Panc1 (cell line): ENCODE results near the gene DCC. TPM values are rescaled to one million over a fixed set of nuclear protein-coding genes. Genes with fewer than 3 reads are reported as not detected.

ENCODE experiments used
- ATAC-seq: fragments of 200-7000 bp; cut with Tn5 transposase; 2 replicates; pipeline ENCODE4 v1.9.1; 2020; ENCODE audit warnings: mild to moderate bottlenecking, moderate library complexity
- BruUV-seq: library from RNA; stranded (reverse); fragments of 400-500 nt; replicated peaks from 2 replicates; lab custom pipeline; 2021; lab: Mats Ljungman, UMichigan
- CTCF ChIA-PET: fragments of 300-600 bp; sonication (Branson Sonifier 250); formaldehyde crosslinking; loops from one replicate; lab custom pipeline; 2022; ENCODE audit warnings: antibody characterized with exemption; lab: Charles Lee
- POLR2A ChIA-PET: fragments of 300-600 bp; sonication (Branson Sonifier 250); formaldehyde crosslinking; loops from one replicate; lab custom pipeline; 2022; ENCODE audit warnings: antibody characterized with exemption; lab: Charles Lee
- DNase-seq: peaks from one replicate; pipeline ENCODE4 v3.0.0-alpha.2; 2010; ENCODE audit warnings: low read depth, low spot score
- H3K27ac ChIP-seq: 2 replicates; pipeline ENCODE4 v1.5.1; 2011; ENCODE audit warnings: mild to moderate bottlenecking, low read length, inconsistent platforms
- H3K27me3 ChIP-seq: fragments of 200-500 bp; sonication (Bioruptor generic); 2 replicates; pipeline ENCODE4 v1.6.0; 2014; ENCODE audit warnings: low read length, inconsistent platforms; ENCODE audit not compliant: control insufficient read depth, insufficient read depth
- H3K36me3 ChIP-seq: fragments of 200-500 bp; sonication (Bioruptor generic); 2 replicates; pipeline ENCODE4 v1.5.1; 2014; ENCODE audit warnings: inconsistent platforms, mild to moderate bottlenecking, low read length, moderate library complexity; ENCODE audit not compliant: control insufficient read depth, insufficient read depth
- H3K4me1 ChIP-seq: 2 replicates; pipeline ENCODE4 v1.5.1; 2011; ENCODE audit warnings: inconsistent platforms, mild to moderate bottlenecking, low read length, moderate library complexity; ENCODE audit not compliant: control insufficient read depth, insufficient read depth
- H3K4me3 ChIP-seq, 2 experiments: 2 replicates each; pipeline ENCODE4 v1.5.1; 2011 to 2012; ENCODE audit warnings: low read depth in 2 of 2, low read length in 2 of 2, mild to moderate bottlenecking in 2 of 2, inconsistent platforms in 1 of 2, moderate library complexity in 1 of 2
- H3K9me3 ChIP-seq: fragments of 200-500 bp; sonication (Bioruptor generic); 2 replicates; pipeline ENCODE4 v1.5.1; 2014; ENCODE audit warnings: low read depth, mild to moderate bottlenecking, inconsistent platforms, low read length, moderate library complexity; ENCODE audit not compliant: control insufficient read depth, insufficient read depth
- CTCF ChIP-seq: fragments of 450-650 bp; IDR thresholded peaks from 2 replicates; pipeline ENCODE4 v1.5.1; 2017; ENCODE audit warnings: mild to moderate bottlenecking
- POLR2AphosphoS5 ChIP-seq: IDR thresholded peaks from 2 replicates; pipeline ENCODE4 v1.6.1; 2012; ENCODE audit warnings: mild to moderate bottlenecking, low read depth, low read length, moderate library complexity
- REST ChIP-seq, 2 experiments: IDR thresholded peaks; 2 replicates each; pipeline ENCODE4 v1.6.1; 2011 to 2012; ENCODE audit warnings: low read depth in 2 of 2, control low read depth in 1 of 2, low read length in 1 of 2, mild to moderate bottlenecking in 1 of 2, moderate library complexity in 1 of 2; ENCODE audit not compliant: insufficient read depth in 1 of 2
- SIN3A ChIP-seq: IDR thresholded peaks from 2 replicates; pipeline ENCODE4 v1.6.1; 2012; ENCODE audit warnings: low read depth, mild to moderate bottlenecking, low read length, moderate library complexity, borderline replicate concordance; ENCODE audit not compliant: insufficient read depth
- TCF7L2 ChIP-seq: IDR thresholded peaks from 2 replicates; pipeline ENCODE4 v1.6.1; 2011; ENCODE audit warnings: mild to moderate bottlenecking, low read depth, low read length, inconsistent platforms
- in situ Hi-C: cut with HindIII; loops from 2 replicates; pipeline ENCODE4 v1.10.0; 2016; ENCODE audit warnings: low sequenced_read_pairs, low pct_unique_long_range_greater_than_20kb
- intact Hi-C: fragments of 100-400 bp; cut with micrococcal nuclease; formaldehyde crosslinking; loops from one replicate; pipeline ENCODE4 v1.10.0; 2022; ENCODE audit not compliant: unreplicated experiment
- total RNA-seq: library from RNA; stranded (reverse); gene quantifications from one replicate; pipeline ENCODE4 v1.2.1, GENCODE V29; 2021; ENCODE audit not compliant: unreplicated experiment

DCC gene
- total RNA-seq, 1 experiment from 2014 or later, result not detected

GRCh38 chr18:52610451-52611115 is 270.6 kb downstream of the DCC start:
- POLR2A ChIA-PET, result no interaction called here
- no peak for ATAC-seq
- no TSS peak for BruUV-seq

DNA sequence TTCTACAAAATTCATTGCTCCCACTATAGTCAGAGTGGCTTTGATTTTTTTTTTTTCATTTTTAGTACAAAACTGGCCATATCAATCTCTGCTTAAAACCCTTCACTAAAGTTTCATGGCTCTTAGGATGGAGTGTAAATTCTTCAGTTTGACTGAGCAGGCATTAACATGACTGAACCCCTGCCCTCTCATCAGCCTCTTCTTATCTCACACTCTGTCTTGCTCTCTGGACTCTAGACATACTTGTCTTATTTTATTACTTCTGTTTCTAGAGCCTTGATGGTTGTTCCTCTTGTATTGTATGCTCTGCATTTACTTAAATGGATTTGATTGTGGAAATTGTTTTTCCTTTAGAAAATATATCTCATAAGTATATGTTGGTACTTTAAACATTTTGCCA is 272.4 kb downstream of the DCC start:
- TF ChIP-seq CTCF (no peak), POLR2AphosphoS5 (no peak), REST (IDR thresholded peaks at IDR 0.05; ENCODE audit: insufficient read depth in 1 of 2, low read depth in 2 of 2, low read length in 1 of 2) (no peak), SIN3A (no peak), TCF7L2 (no peak)
- ChIA-PET CTCF (no interaction called here), POLR2A (no interaction called here)
- intact Hi-C loops (no loop called here), in situ Hi-C loops (no loop called here)
- H3K36me3 ChIP-seq, result no peaks in the 10 kb centered on the region
- no peak for DNase-seq
- H3K27me3 ChIP-seq, result no peaks in the 10 kb centered on the region
- ATAC-seq, result no peak
- no TSS peak for BruUV-seq
- H3K9me3 ChIP-seq, result no peaks in the 10 kb centered on the region
- H3K4me1 ChIP-seq, result no peaks in the 10 kb centered on the region
- no peak overlapping the region for H3K27ac ChIP-seq
- no peak overlapping the region for H3K4me3 ChIP-seq

More at GRCh38 chr18:52610451-52611115, 270.6 kb downstream of the DCC start:
- H3K4me3 ChIP-seq, result no peak overlapping the region
- in situ Hi-C loops, result no loop called here
- no peak for DNase-seq
- no peaks in the 10 kb centered on the region for H3K36me3 ChIP-seq
- CTCF ChIA-PET, result no interaction called here
- TF ChIP-seq SIN3A (no peak), POLR2AphosphoS5 (no peak), CTCF (no peak), REST (IDR thresholded peaks at IDR 0.05; ENCODE audit: insufficient read depth in 1 of 2, low read depth in 2 of 2, low read length in 1 of 2) (no peak), TCF7L2 (no peak)
- no peaks in the 10 kb centered on the region for H3K4me1 ChIP-seq
- no peaks in the 10 kb centered on the region for H3K9me3 ChIP-seq
- H3K27me3 ChIP-seq, result no peaks in the 10 kb centered on the region
- intact Hi-C loops, result no loop called here
- no peak overlapping the region for H3K27ac ChIP-seq
